Natural killer cell (primary cell): ENCODE data around the gene OBSCN. TPM values are rescaled to one million over a fixed set of nuclear protein-coding genes. Genes with fewer than 3 reads are reported as not detected.

Experiments used
- ATAC-seq, 3 donors: fragments of 150-1000 bp in 2 of 3; fragments of 200-7000 bp in 1 of 3; cut with Tn5 transposase; 1 replicate in 1 of 3; 2 replicates in 2 of 3; pipeline ENCODE4 v1.10.0; 2021; ENCODE audit warnings: mild to moderate bottlenecking in 2 of 3, moderate library complexity in 2 of 3
- DNase-seq, 2 donors: peaks; one replicate each; pipeline versions ENCODE4 v3.0.0 to v3.0.0-alpha.2; 2013 to 2021; ENCODE audit warnings: mixed read lengths in 1 of 2
- H3K27ac ChIP-seq: one replicate; pipeline ENCODE4 v1.5.1; 2013; ENCODE audit warnings: mild to moderate bottlenecking, low read length
- H3K27me3 ChIP-seq: one replicate; pipeline ENCODE4 v1.6.1; 2013; ENCODE audit warnings: low read length; ENCODE audit not compliant: control insufficient read depth, insufficient read depth
- H3K36me3 ChIP-seq: one replicate; pipeline ENCODE4 v1.6.1; 2013; ENCODE audit warnings: low read length; ENCODE audit not compliant: control insufficient read depth, insufficient read depth
- H3K4me1 ChIP-seq: one replicate; pipeline ENCODE4 v1.6.1; 2013; ENCODE audit warnings: low read length; ENCODE audit not compliant: control insufficient read depth, insufficient read depth
- H3K4me3 ChIP-seq: one replicate; pipeline ENCODE4 v1.5.1; 2013; ENCODE audit warnings: low read length
- H3K9me3 ChIP-seq: one replicate; pipeline ENCODE4 v1.6.1; 2013; ENCODE audit warnings: low read length; ENCODE audit not compliant: control insufficient read depth, insufficient read depth
- H3K27ac Mint-ChIP-seq, 2 donors: one replicate each; pipeline ENCODE4 v1.8.0; 2022; ENCODE audit warnings: mild to moderate bottlenecking in 2 of 2, mixed read lengths in 2 of 2, moderate library complexity in 1 of 2
- H3K27me3 Mint-ChIP-seq, 2 donors: one replicate each; pipeline ENCODE4 v1.8.0; 2022; ENCODE audit warnings: low read depth in 2 of 2, mixed read lengths in 2 of 2
- H3K36me3 Mint-ChIP-seq: one replicate; pipeline ENCODE4 v1.8.0; 2022; ENCODE audit warnings: mixed read lengths
- H3K4me1 Mint-ChIP-seq, 2 donors: one replicate each; pipeline ENCODE4 v1.8.0; 2022; ENCODE audit warnings: mixed read lengths in 2 of 2
- H3K4me3 Mint-ChIP-seq: one replicate; pipeline ENCODE4 v1.8.0; 2022; ENCODE audit warnings: mild to moderate bottlenecking, moderate library complexity, mixed read lengths
- H3K9me3 Mint-ChIP-seq, 2 donors: one replicate each; pipeline ENCODE4 v1.8.0; 2022; ENCODE audit warnings: mixed read lengths in 2 of 2
- CTCF ChIP-seq: fragments of 200-600 bp; IDR thresholded peaks from one replicate; pipeline ENCODE4 v1.8.0; 2022; ENCODE audit warnings: antibody characterized with exemption
- WGBS: methylation state at CpG from one replicate; pipeline ENCODE4 v1.1.7; 2013; ENCODE audit warnings: missing lambda C conversion rate; ENCODE audit not compliant: insufficient coverage; 5-methylcytosine and 5-hydroxymethylcytosine counted together
- intact Hi-C: fragments of 100-400 bp; cut with micrococcal nuclease; formaldehyde crosslinking; loops from one replicate; pipeline ENCODE4 v1.14.2; 2022
- total RNA-seq, 4 donors: library from RNA; stranded (reverse); fragments of 120-200 nt in 1 of 4; gene quantifications; one replicate each; pipeline versions ENCODE4 v1.2.3 to v1.2.4, GENCODE V29; 2013 to 2022

OBSCN gene
- total RNA-seq, 3 donors from 2014 or later (not counting 1 experiment from before 2014, with no cell fraction given) = 9.6 to 30.0 (median 14.3) TPM

GRCh38 chr1:228309326-228310067 lies 101.7 kb downstream of the OBSCN start:
- no peaks in the 10 kb centered on the region for H3K4me1 ChIP-seq
- no peak for DNase-seq
- Mint-ChIP-seq H3K27ac (no peak overlapping the region), H3K36me3 (no peaks in the 10 kb centered on the region), H3K4me1 (no peaks in the 10 kb centered on the region), H3K4me3 (no peak overlapping the region), H3K9me3 (no peaks in the 10 kb centered on the region), H3K27me3 (no peaks in the 10 kb centered on the region)
- ATAC-seq = no peak
- H3K27ac ChIP-seq = no peak overlapping the region
- 88% methylated on average over 8 of the region's 8 CpGs for WGBS
- no peak for TF ChIP-seq CTCF
- no peak overlapping the region for H3K4me3 ChIP-seq
- no peaks in the 10 kb centered on the region for H3K36me3 ChIP-seq
- peaks cover 20% of the 10 kb centered on the region for H3K9me3 ChIP-seq
- no peaks in the 10 kb centered on the region for H3K27me3 ChIP-seq
- intact Hi-C loops = no loop called here

GRCh38 chr1:228310162-228310792 lies 102.4 kb downstream of the OBSCN start:
- Mint-ChIP-seq H3K27me3 (no peaks in the 10 kb centered on the region), H3K36me3 (no peaks in the 10 kb centered on the region), H3K27ac (no peak overlapping the region), H3K9me3 (no peaks in the 10 kb centered on the region), H3K4me1 (no peaks in the 10 kb centered on the region), H3K4me3 (no peak overlapping the region)
- DNase-seq (no peak), ATAC-seq (no peak)
- 95% methylated on average over 3 of the region's 3 CpGs for WGBS
- no peak overlapping the region for H3K4me3 ChIP-seq
- no peak overlapping the region for H3K27ac ChIP-seq
- H3K27me3 ChIP-seq = no peaks in the 10 kb centered on the region
- peaks cover 20% of the 10 kb centered on the region for H3K9me3 ChIP-seq
- H3K4me1 ChIP-seq = no peaks in the 10 kb centered on the region
- no peaks in the 10 kb centered on the region for H3K36me3 ChIP-seq
- intact Hi-C loops = no loop called here
- TF ChIP-seq CTCF = no peak

GRCh38 chr1:228311091-228311490 lies 103.2 kb downstream of the OBSCN start:
- Histone ChIP-seq H3K27me3 (no peaks in the 10 kb centered on the region), H3K36me3 (no peaks in the 10 kb centered on the region), H3K4me1 (no peaks in the 10 kb centered on the region), H3K9me3 (peaks cover 20% of the 10 kb centered on the region), H3K27ac (no peak overlapping the region), H3K4me3 (no peak overlapping the region)
- TF ChIP-seq CTCF = no peak
- Mint-ChIP-seq H3K4me1 (no peaks in the 10 kb centered on the region), H3K27ac (no peak overlapping the region), H3K9me3 (no peaks in the 10 kb centered on the region), H3K27me3 (no peaks in the 10 kb centered on the region), H3K36me3 (no peaks in the 10 kb centered on the region), H3K4me3 (no peak overlapping the region)
- DNase-seq = no peak
- no peak for ATAC-seq
- intact Hi-C loops = no loop called here
- WGBS = 100% methylated on average over 3 of the region's 3 CpGs
